Measurements from ENCODE around the gene GLIS1.

- TF ChIP-seq CTCF (conservative IDR thresholded peaks at IDR 0.05) (no peak), EZH2 (IDR thresholded peaks at IDR 0.05; ENCODE audit: low read depth) (no peak)
These were observed 208.4 kb downstream of the GLIS1 start for GRCh38 chr1:53530550-53530949.

All from PC-9 (cell line).